Adrenal gland (tissue), 12 donors: Measurements from ENCODE around the gene GPRIN1. TPM values are rescaled to one million over a fixed set of nuclear protein-coding genes. Genes with fewer than 3 reads are reported as not detected.

ENCODE experiments used
- DNase-seq, 7 donors: peaks; one replicate each; pipeline ENCODE4 v3.0.0-alpha.2; 2019 to 2020
- H3K27ac ChIP-seq, 5 donors: fragments of 200-600 bp; sonication (generic) in 4 of 5; 1 replicate in 3 of 5; 2 replicates in 2 of 5; pipeline versions ENCODE4 v1.5.1 to v1.8.0; 2016 to 2020; ENCODE audit warnings: mild to moderate bottlenecking in 1 of 5
- H3K27me3 ChIP-seq: fragments of 200-600 bp; 2 replicates; pipeline ENCODE4 v1.8.0; 2021
- H3K36me3 ChIP-seq, 2 donors: fragments of 200-600 bp; replicated peaks in 1 of 2; 1 replicate in 1 of 2; 2 replicates in 1 of 2; pipeline versions ENCODE4 v1.5.1 to v1.8.0; 2018 to 2022
- H3K4me1 ChIP-seq, 2 donors: fragments of 200-600 bp; replicated peaks in 1 of 2; 1 replicate in 1 of 2; 2 replicates in 1 of 2; pipeline versions ENCODE4 v1.5.1 to v1.8.0; 2018 to 2021
- H3K4me3 ChIP-seq, 4 donors: fragments of 200-600 bp; sonication (generic) in 3 of 4; one replicate each; pipeline ENCODE4 v1.5.1; 2016 to 2018
- H3K9me3 ChIP-seq, 3 donors: fragments of 200-600 bp; sonication (generic) in 1 of 3; replicated peaks in 1 of 3; 1 replicate in 2 of 3; 2 replicates in 1 of 3; pipeline versions ENCODE4 v1.5.1 to v1.8.0; 2016 to 2021
- CTCF ChIP-seq, 6 experiments: fragments of 450-650 bp in 4 of 6; fragments of 200-600 bp in 2 of 6; sonication (generic) in 1 of 6; IDR thresholded peaks; 1 replicate in 5 of 6; 2 replicates in 1 of 6; pipeline versions ENCODE4 v1.5.1 to v1.8.0; 2016 to 2021; ENCODE audit warnings: antibody characterized with exemption in 6 of 6, mild to moderate bottlenecking in 2 of 6, moderate library complexity in 1 of 6
- POLR2A ChIP-seq, 2 donors: fragments of 450-650 bp; IDR thresholded peaks; one replicate each; pipeline ENCODE4 v1.6.1; 2017; ENCODE audit warnings: antibody characterized with exemption in 2 of 2, mild to moderate bottlenecking in 2 of 2, moderate library complexity in 1 of 2
- WGBS, 4 donors: extraction: QIAGEN DNeasy Blood & Tissue Kit in 2 of 4; methylation state at CpG; one replicate each; pipeline versions ENCODE4 v1.1.5 to v1.1.7; 2013 to 2017; 5-methylcytosine and 5-hydroxymethylcytosine counted together
- intact Hi-C, 2 donors: fragments of 100-400 bp; cut with DNase I; formaldehyde crosslinking; loops; one replicate each; pipeline versions ENCODE4 v1.14.1 to v1.15.0; 2022 to 2023
- polyA plus RNA-seq, 3 donors: library from polyadenylated mRNA; stranded (reverse); fragments of 200-250 nt in 2 of 3; fragments of 350-450 nt in 1 of 3; fragmentation: Illumina TruSeq in 1 of 3; extraction: RNeasy Lipid Tissue Mini Kit (QIAGEN cat#74804) in 1 of 3; gene quantifications; one replicate each; pipeline ENCODE4 v1.2.3, GENCODE V29; 2013 to 2014
- total RNA-seq, 9 donors: library from RNA; depleted of rRNA in 4 of 9; stranded (reverse); fragments of >200 nt in 4 of 9; fragments of 120-200 nt in 1 of 9; fragmentation: NEBNext Ultra II Directional in 1 of 9; extraction: Animal tissue kit (Norgen Biotek cat#: 25700) in 1 of 9; gene quantifications; one replicate each; pipeline versions ENCODE4 v1.1.0 to v1.2.4, GENCODE V29; 2013 to 2023
- donor health status: healthy with polysubstance abuse.
- donor health status: Bipolar disorder and iron deficiency.
- donor health status: DM: yes; HTN: yes; CAD: no.
- donor health status: DM: no; HTN: no; CAD: no.
- donor health status: DM: no; HTN: no; CAD: no.
- donor health status: DM: yes; HTN: yes; CAD: no.

The GPRIN1 gene
- total and polyA plus RNA-seq, 12 donors = 0.42 to 4.0 (median 1.4) TPM

- TF ChIP-seq POLR2A (IDR thresholded peaks at IDR 0.05) = no peak
- no peak for TF ChIP-seq CTCF (IDR thresholded peaks at IDR 0.05)
- H3K36me3 ChIP-seq = no peaks in the 10 kb centered on the region
- intact Hi-C loops = no loop called here
- no peaks in the 10 kb centered on the region for H3K9me3 ChIP-seq
- H3K4me1 ChIP-seq = peaks cover 8 to 16% of the 10 kb centered on the region in 2 donors
- H3K27me3 ChIP-seq = peaks cover 35% of the 10 kb centered on the region
- H3K4me3 ChIP-seq = no peak overlapping the region
- H3K27ac ChIP-seq = no peak overlapping the region
- DNase-seq = no peak
- whole genome bisulfite sequencing, 4 donors = 79 to 100% (median 95%) methylated on average over 1 to 2 of the region's 2 CpGs
Measured at GRCh38 chr5:176632745-176633144, 22.8 kb upstream of the GPRIN1 start.

- H3K9me3 ChIP-seq = no peaks in the 10 kb centered on the region
- H3K27ac ChIP-seq = peak overlapping the region in 1 of 5 donors; percentile 48
- H3K4me3 ChIP-seq = no peak overlapping the region
- no peaks in the 10 kb centered on the region for H3K36me3 ChIP-seq
- peaks cover 8 to 16% of the 10 kb centered on the region in 2 donors for H3K4me1 ChIP-seq
- peaks cover 35% of the 10 kb centered on the region for H3K27me3 ChIP-seq
- no peak for DNase-seq
- no peak for TF ChIP-seq CTCF (IDR thresholded peaks at IDR 0.05)
- TF ChIP-seq POLR2A (IDR thresholded peaks at IDR 0.05) = no peak
- intact Hi-C loops = no loop called here
- WGBS, 4 donors = 80 to 87% (median 83%) methylated on average over 7 of the region's 7 CpGs
Measured at GRCh38 chr5:176631383-176632200, 21.6 kb upstream of the GPRIN1 start.

GRCh38 chr5:176630681-176631222 lies 20.8 kb upstream of the GPRIN1 start:
- Histone ChIP-seq H3K36me3 (no peaks in the 10 kb centered on the region), H3K27ac (peak overlapping the region in 1 of 5 donors; percentile 48), H3K4me1 (peaks cover 8 to 16% of the 10 kb centered on the region in 2 donors), H3K9me3 (no peaks in the 10 kb centered on the region), H3K27me3 (peaks cover 35% of the 10 kb centered on the region), H3K4me3 (peak overlapping the region in 1 of 4 donors; percentile 51)
- DNase-seq = no peak
- intact Hi-C loops = no loop called here
- 5 to 8% (median 7%) methylated on average over 19 to 20 of the region's 20 CpGs for WGBS, 4 donors
- TF ChIP-seq CTCF (IDR thresholded peaks at IDR 0.05) = no peak
- TF ChIP-seq POLR2A (IDR thresholded peaks at IDR 0.05) = no peak

DNA sequence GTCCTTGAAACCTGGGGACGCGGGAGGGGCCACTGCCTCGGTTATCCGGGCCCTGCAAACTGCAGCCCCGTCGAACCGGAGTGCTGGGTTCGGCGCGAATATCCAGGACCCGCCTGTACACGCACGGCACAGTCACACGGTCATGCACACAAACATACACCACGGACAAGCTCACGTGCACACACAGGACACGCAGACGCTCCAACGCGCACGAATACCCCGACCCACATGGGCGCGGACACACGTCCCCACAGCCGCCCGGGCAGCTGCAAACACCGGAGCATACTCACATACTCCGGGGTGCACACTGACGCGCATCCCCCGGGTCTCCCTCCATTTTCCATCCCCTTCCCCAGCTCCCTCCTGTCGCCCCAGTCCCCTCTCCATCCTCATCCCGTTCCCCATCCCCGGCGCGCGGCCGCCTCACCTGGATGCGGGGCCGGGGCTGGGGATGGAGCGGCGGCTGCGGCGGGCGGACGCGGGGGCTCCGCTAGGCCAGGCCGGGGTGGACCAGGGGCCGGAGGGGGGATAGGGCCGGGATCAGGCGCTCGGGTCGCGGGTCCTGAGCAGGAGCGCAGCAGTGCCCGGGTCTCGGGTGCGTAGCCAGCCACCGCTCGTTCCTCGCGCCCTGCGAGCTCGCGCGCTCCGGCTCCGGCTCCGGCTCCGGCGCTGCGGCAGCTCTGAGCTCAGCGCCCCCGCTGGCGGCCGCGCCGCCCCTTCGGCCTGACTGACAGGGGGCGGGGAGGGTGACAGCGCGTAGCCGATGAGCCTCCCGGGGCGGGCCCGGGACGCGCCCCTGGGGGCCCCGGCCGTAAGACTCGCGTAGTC lies 20.1 kb upstream of the GPRIN1 start, which contains the start of the genes EIF4E1B and SNCB:
TSS of gene EIF4E1B (plus strand) at position 823 of the 828 bp plus-strand sequence. CDS start 12,113 bp downstream, outside the sequence.
TSS of gene SNCB (minus strand) at position 682 of the 828 bp plus-strand sequence. CDS start 880 bp downstream, outside the sequence.
- peak in 2 of 7 donors; percentile 28 to 70 for DNase-seq
- Histone ChIP-seq H3K9me3 (no peaks in the 10 kb centered on the region), H3K4me3 (peak within 1 kb of the TSS in 1 of 4 donors; percentile 51), H3K4me1 (peaks cover 8 to 16% of the 10 kb centered on the region in 2 donors), H3K36me3 (no peaks in the 10 kb centered on the region), H3K27ac (peak within 1 kb of the TSS in 1 of 5 donors; percentile 48), H3K27me3 (peaks cover 35% of the 10 kb centered on the region)
- intact Hi-C loops = no loop called here
- TF ChIP-seq CTCF (IDR thresholded peaks at IDR 0.05) = no peak
- peak in 1 of 2 donors; percentile 17 for TF ChIP-seq POLR2A (IDR thresholded peaks at IDR 0.05)
- 0 to 3% (median 2%) methylated on average over 25 to 94 of the region's 94 CpGs for whole genome bisulfite sequencing, 4 donors
